Natural killer cell (primary cell): ENCODE data around the gene SMIM9. TPM values are rescaled to one million over a fixed set of nuclear protein-coding genes. Genes with fewer than 3 reads are reported as not detected.

Experiments
- ATAC-seq, 3 donors: fragments of 150-1000 bp in 2 of 3; fragments of 200-7000 bp in 1 of 3; cut with Tn5 transposase; 1 replicate in 1 of 3; 2 replicates in 2 of 3; pipeline ENCODE4 v1.10.0; 2021; ENCODE audit warnings: mild to moderate bottlenecking in 2 of 3, moderate library complexity in 2 of 3
- DNase-seq, 2 donors: peaks; one replicate each; pipeline versions ENCODE4 v3.0.0 to v3.0.0-alpha.2; 2013 to 2021; ENCODE audit warnings: mixed read lengths in 1 of 2
- H3K27ac ChIP-seq: one replicate; pipeline ENCODE4 v1.5.1; 2013; ENCODE audit warnings: mild to moderate bottlenecking, low read length
- H3K27me3 ChIP-seq: one replicate; pipeline ENCODE4 v1.6.1; 2013; ENCODE audit warnings: low read length; ENCODE audit not compliant: control insufficient read depth, insufficient read depth
- H3K36me3 ChIP-seq: one replicate; pipeline ENCODE4 v1.6.1; 2013; ENCODE audit warnings: low read length; ENCODE audit not compliant: control insufficient read depth, insufficient read depth
- H3K4me1 ChIP-seq: one replicate; pipeline ENCODE4 v1.6.1; 2013; ENCODE audit warnings: low read length; ENCODE audit not compliant: control insufficient read depth, insufficient read depth
- H3K4me3 ChIP-seq: one replicate; pipeline ENCODE4 v1.5.1; 2013; ENCODE audit warnings: low read length
- H3K9me3 ChIP-seq: one replicate; pipeline ENCODE4 v1.6.1; 2013; ENCODE audit warnings: low read length; ENCODE audit not compliant: control insufficient read depth, insufficient read depth
- H3K27ac Mint-ChIP-seq, 2 donors: one replicate each; pipeline ENCODE4 v1.8.0; 2022; ENCODE audit warnings: mild to moderate bottlenecking in 2 of 2, mixed read lengths in 2 of 2, moderate library complexity in 1 of 2
- H3K27me3 Mint-ChIP-seq, 2 donors: one replicate each; pipeline ENCODE4 v1.8.0; 2022; ENCODE audit warnings: low read depth in 2 of 2, mixed read lengths in 2 of 2
- H3K36me3 Mint-ChIP-seq: one replicate; pipeline ENCODE4 v1.8.0; 2022; ENCODE audit warnings: mixed read lengths
- H3K4me1 Mint-ChIP-seq, 2 donors: one replicate each; pipeline ENCODE4 v1.8.0; 2022; ENCODE audit warnings: mixed read lengths in 2 of 2
- H3K4me3 Mint-ChIP-seq: one replicate; pipeline ENCODE4 v1.8.0; 2022; ENCODE audit warnings: mild to moderate bottlenecking, moderate library complexity, mixed read lengths
- H3K9me3 Mint-ChIP-seq, 2 donors: one replicate each; pipeline ENCODE4 v1.8.0; 2022; ENCODE audit warnings: mixed read lengths in 2 of 2
- WGBS: methylation state at CpG from one replicate; pipeline ENCODE4 v1.1.7; 2013; ENCODE audit warnings: missing lambda C conversion rate; ENCODE audit not compliant: insufficient coverage; 5-methylcytosine and 5-hydroxymethylcytosine counted together
- intact Hi-C: fragments of 100-400 bp; cut with micrococcal nuclease; formaldehyde crosslinking; loops from one replicate; pipeline ENCODE4 v1.14.2; 2022
- total RNA-seq, 4 donors: library from RNA; stranded (reverse); fragments of 120-200 nt in 1 of 4; gene quantifications; one replicate each; pipeline versions ENCODE4 v1.2.3 to v1.2.4, GENCODE V29; 2013 to 2022
- TF ChIP-seq, protein P1 (sequence below): fragments of 200-600 bp; IDR thresholded peaks from one replicate; pipeline ENCODE4 v1.8.0; 2022; ENCODE audit warnings: antibody characterized with exemption

Gene SMIM9
- total RNA-seq, 3 donors from 2014 or later (not counting 1 experiment from before 2014, with no cell fraction given) = not detected

DNA sequence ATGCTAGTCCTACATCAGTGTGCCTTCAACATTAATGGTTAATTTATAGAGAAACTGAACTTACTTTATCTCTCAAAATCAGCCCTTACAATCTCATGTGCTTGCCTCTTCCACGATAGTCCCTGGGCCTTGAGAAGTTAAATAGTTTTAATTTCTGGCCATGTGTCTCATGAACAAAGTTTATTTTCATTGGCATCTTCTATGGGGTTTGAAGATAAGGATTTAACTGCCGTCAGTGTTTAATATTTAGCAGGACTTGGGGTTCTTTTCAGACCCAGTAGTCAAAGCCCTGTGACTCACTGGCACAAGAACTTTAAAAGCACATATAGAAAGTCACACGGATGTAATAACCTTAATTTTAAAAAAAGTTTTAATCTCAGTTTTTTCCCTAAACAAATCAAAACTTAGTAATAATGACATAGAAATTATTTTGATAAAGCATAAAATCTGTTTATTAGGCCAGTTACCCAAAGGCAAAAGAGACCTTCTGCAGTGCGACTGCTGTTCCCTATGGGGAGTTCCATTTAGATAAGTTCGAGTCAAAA, 19.1 kb downstream of the SMIM9 start:
- Mint-ChIP-seq H3K27me3 (peaks cover 3 to 36% of the 10 kb centered on the region in 2 donors), H3K27ac (no peak overlapping the region), H3K36me3 (no peaks in the 10 kb centered on the region), H3K4me1 (peaks cover 0 to under 1% of the 10 kb centered on the region in 2 donors), H3K9me3 (no peaks in the 10 kb centered on the region), H3K4me3 (no peak overlapping the region)
- intact Hi-C loops = loop anchor here (10.0 kb wide), 1 partner anchor 61 kb away; the partner anchor contains the start of gene GAB3
- H3K4me3 ChIP-seq = no peak overlapping the region
- ATAC-seq = no peak
- no peak overlapping the region for H3K27ac ChIP-seq
- no peaks in the 10 kb centered on the region for H3K27me3 ChIP-seq
- TF ChIP-seq, protein P1, sequence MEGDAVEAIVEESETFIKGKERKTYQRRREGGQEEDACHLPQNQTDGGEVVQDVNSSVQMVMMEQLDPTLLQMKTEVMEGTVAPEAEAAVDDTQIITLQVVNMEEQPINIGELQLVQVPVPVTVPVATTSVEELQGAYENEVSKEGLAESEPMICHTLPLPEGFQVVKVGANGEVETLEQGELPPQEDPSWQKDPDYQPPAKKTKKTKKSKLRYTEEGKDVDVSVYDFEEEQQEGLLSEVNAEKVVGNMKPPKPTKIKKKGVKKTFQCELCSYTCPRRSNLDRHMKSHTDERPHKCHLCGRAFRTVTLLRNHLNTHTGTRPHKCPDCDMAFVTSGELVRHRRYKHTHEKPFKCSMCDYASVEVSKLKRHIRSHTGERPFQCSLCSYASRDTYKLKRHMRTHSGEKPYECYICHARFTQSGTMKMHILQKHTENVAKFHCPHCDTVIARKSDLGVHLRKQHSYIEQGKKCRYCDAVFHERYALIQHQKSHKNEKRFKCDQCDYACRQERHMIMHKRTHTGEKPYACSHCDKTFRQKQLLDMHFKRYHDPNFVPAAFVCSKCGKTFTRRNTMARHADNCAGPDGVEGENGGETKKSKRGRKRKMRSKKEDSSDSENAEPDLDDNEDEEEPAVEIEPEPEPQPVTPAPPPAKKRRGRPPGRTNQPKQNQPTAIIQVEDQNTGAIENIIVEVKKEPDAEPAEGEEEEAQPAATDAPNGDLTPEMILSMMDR = no peak
- no peak for DNase-seq
- 86% methylated on average over 2 of the region's 5 CpGs for WGBS
- no peaks in the 10 kb centered on the region for H3K9me3 ChIP-seq
- H3K4me1 ChIP-seq = peaks cover 6% of the 10 kb centered on the region
- H3K36me3 ChIP-seq = no peaks in the 10 kb centered on the region

DNA sequence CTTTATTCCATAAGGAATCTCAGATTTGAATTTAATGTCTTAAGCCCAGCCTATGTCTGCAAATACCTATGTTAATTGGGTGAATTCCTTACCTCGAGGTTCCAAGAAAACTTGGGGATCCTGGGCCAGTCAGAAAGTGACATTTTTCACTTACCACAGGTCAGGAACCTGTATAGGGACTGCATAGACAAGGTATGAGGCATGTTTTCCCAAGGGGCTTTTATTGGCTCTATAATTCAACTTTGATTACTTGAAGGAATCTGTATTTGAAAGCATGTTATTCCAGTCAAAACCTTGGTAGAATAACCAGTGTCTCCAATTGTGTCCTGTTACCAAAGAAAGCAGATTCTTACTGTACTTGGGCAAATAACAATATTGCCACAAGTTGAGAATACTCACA, 20.7 kb downstream of the SMIM9 start:
- Mint-ChIP-seq H3K9me3 (no peaks in the 10 kb centered on the region), H3K27ac (no peak overlapping the region), H3K27me3 (peaks cover 3 to 29% of the 10 kb centered on the region in 2 donors), H3K4me3 (no peak overlapping the region), H3K4me1 (peaks cover 4 to 7% of the 10 kb centered on the region in 2 donors), H3K36me3 (no peaks in the 10 kb centered on the region)
- intact Hi-C loops = loop anchor here (10.0 kb wide), 1 partner anchor 59 kb away; the partner anchor contains the start of gene GAB3
- H3K27me3 ChIP-seq = no peaks in the 10 kb centered on the region
- ATAC-seq (no peak), DNase-seq (no peak)
- no peak overlapping the region for H3K4me3 ChIP-seq
- no peaks in the 10 kb centered on the region for H3K36me3 ChIP-seq
- no peaks in the 10 kb centered on the region for H3K9me3 ChIP-seq
- WGBS = no CpG with 5 or more reads among the region's 1 CpG
- H3K4me1 ChIP-seq = peaks cover 8% of the 10 kb centered on the region
- no peak overlapping the region for H3K27ac ChIP-seq
- TF ChIP-seq, protein P1 = no peak

DNA sequence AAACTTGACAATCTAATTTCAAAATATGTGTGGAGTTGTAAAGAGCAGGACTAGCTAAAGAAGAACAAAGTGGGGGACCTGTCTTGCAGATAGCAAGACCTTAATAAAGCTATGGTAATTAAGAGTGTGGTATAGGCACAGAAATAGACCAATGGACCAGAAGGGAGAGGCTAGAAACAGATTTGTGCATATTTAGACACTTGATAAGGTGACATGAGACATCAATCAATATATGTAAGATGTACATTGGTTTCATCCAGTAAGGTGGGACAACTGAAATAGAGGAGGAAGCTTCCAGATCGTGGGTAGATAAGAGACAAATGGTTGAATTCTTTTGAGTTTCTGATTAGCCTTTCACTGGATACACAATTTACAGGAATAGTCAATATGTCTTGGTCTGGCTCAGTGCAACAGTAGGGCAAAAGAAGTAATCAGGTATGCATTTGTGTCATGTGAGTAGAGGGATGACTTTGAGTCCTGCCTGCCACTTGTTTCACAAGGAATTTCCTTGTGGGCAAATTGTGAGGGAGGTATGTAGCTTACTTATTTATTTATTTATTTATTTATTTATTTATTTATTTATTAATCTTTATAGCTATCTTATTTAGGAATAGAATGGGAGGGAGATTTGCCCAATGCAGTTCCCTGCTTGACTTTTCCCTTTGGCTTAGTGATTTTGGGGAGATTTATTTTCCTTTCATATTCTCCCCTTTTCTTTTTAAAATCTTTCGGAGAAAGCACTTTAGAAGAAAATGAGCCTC, 21.9 kb downstream of the SMIM9 start:
- Mint-ChIP-seq H3K27ac (no peak overlapping the region), H3K4me3 (no peak overlapping the region), H3K36me3 (no peaks in the 10 kb centered on the region), H3K4me1 (peaks cover 7 to 8% of the 10 kb centered on the region in 2 donors), H3K27me3 (peaks cover 3 to 29% of the 10 kb centered on the region in 2 donors), H3K9me3 (no peaks in the 10 kb centered on the region)
- DNase-seq = no peak
- Histone ChIP-seq H3K4me3 (no peak overlapping the region), H3K36me3 (no peaks in the 10 kb centered on the region), H3K27me3 (no peaks in the 10 kb centered on the region), H3K27ac (no peak overlapping the region), H3K9me3 (no peaks in the 10 kb centered on the region), H3K4me1 (peaks cover 8% of the 10 kb centered on the region)
- TF ChIP-seq, protein P1 = no peak
- intact Hi-C loops = loop anchor here (10.0 kb wide), 1 partner anchor 58 kb away; the partner anchor contains the start of gene GAB3
- no CpG with 5 or more reads among the region's 2 CpGs for WGBS
- ATAC-seq = no peak
